Esophagus muscularis mucosa (tissue), 4 donors: ENCODE data around the gene TMEM200B.

Source experiments
- CTCF ChIP-seq, 3 experiments: fragments of 200-600 bp in 2 of 3; fragments of 450-650 bp in 1 of 3; sonication (generic) in 2 of 3; IDR thresholded peaks; one replicate each; pipeline ENCODE4 v1.5.1; 2017 to 2019; ENCODE audit warnings: antibody characterized with exemption in 3 of 3, mild to moderate bottlenecking in 2 of 3, moderate library complexity in 1 of 3
- EP300 ChIP-seq: sonication (generic); formaldehyde crosslinking; IDR thresholded peaks from one replicate; pipeline ENCODE4 v1.6.1; 2017; ENCODE audit warnings: antibody characterized with exemption
- POLR2A ChIP-seq: fragments of 450-650 bp; IDR thresholded peaks from one replicate; pipeline ENCODE4 v1.6.1; 2017; ENCODE audit warnings: antibody characterized with exemption, moderate library complexity, mild to moderate bottlenecking, low read depth
- POLR2AphosphoS5 ChIP-seq, 2 donors: sonication (generic); formaldehyde crosslinking; IDR thresholded peaks; one replicate each; pipeline ENCODE4 v1.6.1; 2017; ENCODE audit warnings: antibody characterized with exemption in 2 of 2

- TF ChIP-seq POLR2AphosphoS5 (IDR thresholded peaks at IDR 0.05) (no peak), CTCF (IDR thresholded peaks at IDR 0.05) (no peak), POLR2A (no peak), EP300 (no peak)
These were observed 28.7 kb downstream of the TMEM200B start for GRCh38 chr1:29094954-29095353.
